ENCODE measurements around the gene TMEM164. TPM values are rescaled to one million over a fixed set of nuclear protein-coding genes. Genes with fewer than 3 reads are reported as not detected.

The TMEM164 gene
- total RNA-seq, 1 donor from 2014 or later = 6.9 TPM

Small RNA genes lying within 50 kb of the gene (small RNA-seq; reads per million reads assigned to genes)
- gene MIR3978 = not detected
- 11.5 reads per million, percentile 96 among the genes with 10 or more reads in this experiment for gene MIR652
- 0.76 reads per million, percentile 56 among the genes with 10 or more reads in this experiment for gene SNORD96B

All from frontal cortex (tissue), 1 donor.